Stimulated activated CD8-positive, alpha-beta memory T cell treated with anti-CD3 and anti-CD28 coated beads, Interleukin-12 subunit alpha, Interleukin-12 subunit beta, amount 100 ng/mL, for 4 hours (primary cell): Measurements from ENCODE around the gene BCAS1.
"Not testable (repeated sequence)": the region's sequence is repeated elsewhere in the genome, so short reads cannot be mapped to it uniquely, and the experiment has no call there.

Experiments
- DNase-seq: peaks from one replicate; pipeline ENCODE4 v3.0.0-alpha.2; 2020; ENCODE audit warnings: low read depth

Gene BCAS1

GRCh38 chr20:53983401-53983800 lies 87.0 kb downstream of the BCAS1 start:
- DNase-seq: no peak

GRCh38 chr20:53982624-53983023 lies 87.8 kb downstream of the BCAS1 start:
- no peak for DNase-seq

DNA sequence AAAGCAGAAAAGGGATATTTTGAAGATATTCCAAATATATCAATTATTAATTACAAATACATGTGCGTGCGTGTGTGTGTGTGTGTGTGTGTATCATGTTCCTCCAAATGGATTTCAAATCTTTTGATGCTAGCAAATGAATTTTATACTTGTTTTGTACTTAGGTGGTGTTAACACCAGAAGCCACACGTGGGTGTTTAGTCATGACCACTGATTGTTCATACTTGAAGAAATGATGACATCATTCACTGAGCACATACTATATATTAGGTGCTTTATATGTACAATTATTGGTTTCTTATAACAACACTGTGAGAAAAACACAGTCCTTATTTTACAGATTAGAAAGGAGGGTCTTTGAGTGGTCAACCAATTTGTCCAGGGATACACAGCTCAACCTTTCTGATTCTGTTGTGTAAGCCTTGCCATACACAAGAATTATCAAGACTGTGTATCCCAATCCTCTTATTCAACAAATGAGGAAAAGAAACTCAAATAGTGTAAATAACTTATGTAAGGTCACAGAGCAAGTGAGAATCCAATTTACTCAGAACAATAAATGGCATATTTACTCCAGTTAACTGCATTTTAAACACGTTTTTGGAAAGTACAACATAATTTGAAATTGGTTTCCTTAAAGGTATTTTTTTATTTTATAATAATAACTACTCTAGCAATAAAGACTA lies 88.5 kb downstream of the BCAS1 start:
- no peak for DNase-seq

GRCh38 chr20:53981130-53981529 lies 89.3 kb downstream of the BCAS1 start:
- DNase-seq: no peak

DNA sequence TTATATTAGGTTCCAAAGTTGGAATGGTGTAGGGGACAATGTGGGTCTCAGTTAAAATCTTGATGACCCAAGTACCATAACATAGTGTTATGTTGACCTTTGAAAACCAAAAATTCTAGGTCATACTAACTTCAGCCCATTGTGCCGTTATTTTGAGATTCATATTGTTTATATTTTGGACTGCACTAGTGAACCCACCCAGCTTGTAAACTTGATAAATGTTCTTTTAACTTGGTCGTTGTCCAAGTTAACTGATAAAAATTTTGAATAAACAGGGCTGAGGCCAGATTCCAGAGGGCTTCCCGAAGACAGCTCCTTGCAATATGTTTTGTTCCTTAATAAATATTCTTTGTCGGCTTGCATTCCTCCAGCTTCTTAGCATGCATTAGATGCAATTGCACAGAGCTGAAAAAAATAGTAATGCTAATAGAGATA lies 90.3 kb downstream of the BCAS1 start:
- no peak for DNase-seq

GRCh38 chr20:53978497-53978896 lies 91.9 kb downstream of the BCAS1 start:
- DNase-seq: no peak

GRCh38 chr20:53977391-53977790 lies 93.0 kb downstream of the BCAS1 start:
- no peak for DNase-seq

DNA sequence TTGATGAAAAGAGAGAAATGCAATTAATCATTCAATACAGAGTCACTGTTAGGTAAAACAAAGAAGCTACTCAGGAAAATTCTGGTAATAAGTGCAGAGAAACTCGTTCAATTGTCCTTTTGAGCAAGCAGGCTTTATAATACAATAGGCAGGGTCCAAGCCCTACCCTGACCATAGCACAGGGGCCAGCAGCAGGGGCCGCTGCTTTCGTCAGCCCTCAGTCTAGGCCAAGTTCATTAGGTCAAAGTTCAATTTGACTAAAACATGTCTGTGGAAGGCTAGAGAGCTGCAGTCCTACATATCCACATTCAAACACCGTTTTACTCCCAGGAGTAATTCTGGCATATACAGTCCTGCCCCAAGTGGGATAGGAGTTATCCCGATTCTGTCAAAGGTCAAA lies 94.6 kb downstream of the BCAS1 start:
- no peak for DNase-seq

DNA sequence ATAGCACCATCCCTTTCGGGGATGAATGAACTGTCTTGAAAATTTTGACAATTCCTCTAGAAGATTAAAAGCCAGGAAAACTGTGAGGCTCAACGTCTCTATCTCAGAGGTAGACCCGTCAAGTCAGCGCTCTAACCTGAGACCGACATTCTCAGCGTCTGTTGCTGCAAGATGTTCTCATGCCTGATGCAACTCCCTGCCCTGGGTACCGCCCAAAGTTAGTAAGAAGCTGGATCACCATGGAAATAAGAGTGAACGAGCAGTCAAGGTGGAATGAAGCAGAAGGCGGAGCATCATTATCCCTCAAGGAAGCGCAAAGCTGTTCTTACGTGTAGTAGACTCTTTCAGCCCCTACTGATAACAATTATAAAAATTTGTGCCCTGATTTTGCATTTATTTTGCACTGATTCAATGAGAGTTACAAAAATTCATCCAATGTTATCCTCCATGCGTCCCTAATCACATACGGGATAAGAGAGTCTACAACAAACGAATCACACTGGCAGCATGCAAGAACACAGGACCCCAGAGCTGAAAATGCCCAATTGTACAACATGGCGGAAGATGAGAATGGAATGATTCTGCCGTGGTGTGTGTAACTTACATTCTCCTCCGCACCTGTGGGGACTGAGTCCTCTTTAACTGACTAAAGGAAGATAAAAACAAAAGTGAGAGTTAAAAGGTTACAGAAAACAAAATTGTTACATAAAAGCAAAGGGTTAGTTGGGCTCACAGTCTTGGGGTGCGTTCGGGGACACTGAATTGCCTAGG lies 95.4 kb downstream of the BCAS1 start:
- no peak for DNase-seq

DNA sequence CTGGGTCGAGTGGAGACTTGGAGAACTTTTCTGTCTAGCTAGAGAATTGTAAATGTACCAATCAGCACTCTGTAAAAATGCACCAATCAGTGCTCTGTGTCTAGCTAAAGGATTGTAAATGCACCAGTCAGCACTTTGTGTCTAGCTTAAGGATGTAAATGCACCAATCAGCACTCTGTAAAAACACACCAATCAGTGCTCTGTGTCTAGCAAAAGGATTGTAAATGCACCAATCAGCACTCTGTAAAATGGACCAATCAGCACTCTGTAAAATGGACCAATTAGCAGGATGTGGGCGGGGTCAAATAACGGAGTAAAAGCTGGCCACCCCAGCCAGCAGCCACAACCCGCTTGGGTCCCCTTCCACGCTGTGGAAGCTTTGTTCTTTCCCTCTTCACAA lies 96.5 kb downstream of the BCAS1 start:
- not testable (repeated sequence) for DNase-seq

GRCh38 chr20:53972179-53972578 lies 98.2 kb downstream of the BCAS1 start:
- DNase-seq: no peak

DNA sequence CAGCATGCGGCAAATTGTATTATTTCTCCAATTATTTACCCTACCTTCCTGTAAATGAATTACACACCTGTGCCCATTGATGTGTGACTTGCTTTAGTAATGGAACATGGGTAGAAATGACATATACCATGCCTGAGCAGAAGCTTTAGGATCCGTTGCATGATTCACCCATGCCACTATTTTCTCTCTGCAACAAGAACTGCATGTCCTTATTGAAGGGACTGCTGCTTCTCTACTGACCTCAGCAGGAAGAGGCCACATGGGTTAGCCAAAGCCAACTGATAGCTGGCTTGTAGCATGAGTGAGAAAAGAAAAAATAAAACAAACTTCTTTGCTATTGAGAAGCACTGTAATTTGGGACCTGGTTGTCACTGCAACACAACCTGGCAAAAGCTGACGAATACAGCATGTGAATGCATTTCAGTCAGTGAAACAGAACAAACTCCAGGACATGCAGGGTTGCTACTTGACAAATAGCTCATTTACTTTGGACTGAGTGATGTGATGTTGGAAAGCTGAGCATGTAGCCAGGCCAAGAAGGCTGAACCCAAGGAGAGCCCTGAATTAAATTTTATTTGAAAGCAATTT lies 99.2 kb downstream of the BCAS1 start:
- DNase-seq: no peak

GRCh38 chr20:53970232-53970631 lies 100.2 kb downstream of the BCAS1 start:
- no peak for DNase-seq

GRCh38 chr20:53967527-53967926 lies 102.9 kb downstream of the BCAS1 start:
- DNase-seq: no peak

DNA sequence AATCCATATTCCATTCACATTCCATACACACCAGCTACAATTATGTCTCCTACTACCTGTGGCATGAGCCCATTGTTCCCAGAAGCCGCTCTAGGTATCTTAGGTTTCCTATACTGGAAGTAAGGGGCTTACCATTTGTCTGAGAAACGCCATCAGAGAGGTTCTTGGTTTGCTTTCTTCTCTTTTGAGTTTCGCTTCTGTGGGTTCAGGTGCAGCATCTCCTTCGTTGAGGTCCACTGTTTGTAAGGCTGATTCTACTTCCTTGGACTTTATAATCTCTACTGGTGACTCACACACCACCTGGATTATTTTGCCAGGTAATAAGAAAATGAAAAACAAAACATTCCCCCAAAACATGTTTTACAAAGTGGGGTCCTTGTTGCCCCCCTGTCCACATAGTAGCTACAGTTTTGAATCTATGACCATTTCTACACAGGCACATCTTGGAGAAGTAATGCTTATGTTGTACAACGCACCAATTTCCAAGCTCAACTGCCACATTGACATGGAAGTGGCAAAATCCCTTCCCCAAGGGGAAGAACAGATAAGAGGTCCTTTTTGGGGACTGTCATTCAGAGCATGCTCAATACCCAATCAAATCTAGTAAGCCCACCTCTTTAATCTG lies 103.5 kb downstream of the BCAS1 start:
- DNase-seq: no peak

- DNase-seq: no peak
These were observed 105.7 kb downstream of the BCAS1 start for GRCh38 chr20:53964501-53965253.

DNA sequence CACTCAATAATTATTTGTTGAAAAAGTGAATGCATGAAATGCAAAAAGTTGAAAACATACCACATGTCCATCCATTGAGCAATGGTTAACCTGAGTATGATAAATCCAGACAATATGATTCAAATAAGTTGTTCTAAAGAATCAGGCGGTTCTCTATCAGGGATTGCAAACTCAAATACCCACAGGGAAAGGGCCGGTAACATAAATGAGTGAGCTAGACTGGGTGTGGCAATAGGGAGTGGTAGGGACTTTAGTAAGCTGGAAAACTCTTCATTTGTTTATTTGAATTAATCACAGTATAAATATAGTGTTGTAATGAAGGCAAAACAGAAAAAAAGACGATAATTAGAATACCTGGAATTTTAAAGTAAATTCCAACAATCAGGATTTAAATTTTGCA lies 106.3 kb downstream of the BCAS1 start:
- no peak for DNase-seq

DNA sequence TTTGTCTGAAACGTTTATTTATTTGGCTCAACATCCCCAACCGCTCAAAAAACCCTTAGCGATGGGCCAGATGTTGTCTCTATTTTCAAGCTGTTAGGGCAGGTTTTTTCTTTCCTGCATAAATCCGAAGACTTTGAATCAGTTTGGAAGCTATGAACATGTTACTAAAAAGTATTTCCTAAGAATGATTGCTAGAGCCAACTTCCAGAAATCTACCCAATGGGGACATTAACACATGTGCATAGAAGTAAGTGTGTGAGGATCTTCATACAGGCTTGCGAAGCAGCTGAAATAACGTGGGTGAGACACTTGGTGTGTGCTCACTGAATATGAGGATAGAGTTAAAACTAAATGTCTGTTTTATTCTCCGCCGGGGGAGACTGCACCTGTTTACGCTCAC lies 106.8 kb downstream of the BCAS1 start:
- DNase-seq: no peak

DNA sequence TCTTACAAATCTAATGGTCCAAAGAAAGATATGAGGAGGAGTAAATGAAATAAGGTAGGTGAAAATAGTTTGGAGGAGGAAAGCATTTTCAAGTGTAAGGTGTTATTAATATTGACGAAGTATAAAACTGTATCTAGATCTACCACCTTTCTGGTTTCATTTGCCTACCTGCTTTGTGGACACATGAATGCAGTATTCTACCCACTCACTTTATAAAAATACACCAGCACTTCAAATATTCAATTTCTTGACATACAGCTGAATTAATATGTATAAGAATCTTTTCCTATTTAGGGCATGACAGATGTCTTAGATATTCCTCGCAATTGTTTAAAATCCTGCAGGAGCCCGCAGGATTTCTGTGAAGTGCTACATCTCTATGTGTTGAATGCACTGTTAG lies 108.0 kb downstream of the BCAS1 start:
- no peak for DNase-seq

DNA sequence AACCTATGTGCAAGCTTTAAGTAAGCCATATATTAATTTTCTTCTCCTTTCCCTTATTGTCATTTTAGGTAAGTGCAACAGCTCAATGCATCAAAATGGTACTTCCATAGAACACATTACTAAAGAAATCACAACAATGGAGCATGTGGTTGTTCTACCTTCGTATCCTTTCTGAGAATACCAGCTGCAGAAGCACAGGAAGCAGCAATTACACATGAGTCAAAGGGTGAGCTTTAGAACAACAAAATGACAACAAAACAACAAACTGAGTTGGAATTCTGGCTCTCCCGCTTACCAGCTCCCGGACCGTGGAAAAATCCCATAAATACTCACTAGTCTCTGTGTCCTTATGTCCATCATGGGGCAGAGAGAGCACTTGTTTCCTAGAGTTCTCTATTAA lies 108.9 kb downstream of the BCAS1 start:
- DNase-seq: no peak

DNA sequence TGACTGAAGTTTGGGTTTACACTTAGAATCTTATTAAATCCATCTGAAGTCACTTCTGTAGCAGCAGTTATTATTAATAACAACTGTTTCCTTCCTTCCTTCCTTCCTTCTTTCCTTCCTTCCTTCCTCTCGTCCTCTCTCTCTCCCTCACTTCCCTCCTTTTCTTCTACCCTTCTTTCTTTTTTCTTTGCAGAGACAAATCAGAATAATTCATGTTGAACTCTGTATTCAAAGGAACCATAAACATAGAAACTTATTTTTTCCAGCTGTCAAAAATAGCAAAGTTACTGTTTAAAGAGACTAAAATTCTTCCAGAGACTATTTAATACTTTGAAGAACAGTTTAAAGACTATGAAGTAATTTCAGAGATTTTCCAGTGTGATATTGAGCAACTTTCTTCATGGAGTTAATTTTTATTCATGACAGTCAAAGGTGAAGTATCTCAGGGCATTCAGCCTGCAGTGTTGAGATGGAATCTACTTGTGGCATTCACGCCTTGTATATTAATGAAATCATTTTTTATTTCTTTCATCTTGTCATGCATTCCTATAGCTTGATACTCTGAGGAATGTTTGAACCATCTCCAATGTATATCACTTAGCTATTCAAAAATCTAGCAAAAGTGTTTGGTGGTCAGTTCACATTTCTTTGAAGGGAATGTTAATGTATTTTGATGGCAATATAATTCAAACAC lies 109.7 kb downstream of the BCAS1 start:
- DNase-seq: no peak
